IMR-90 (cell line): ENCODE measurements around the gene TBC1D12. TPM values are rescaled to one million over a fixed set of nuclear protein-coding genes. Genes with fewer than 3 reads are reported as not detected.
"Not testable (repeated sequence)": the region's sequence is repeated elsewhere in the genome, so short reads cannot be mapped to it uniquely, and the experiment has no call there.

Experiments used
- ATAC-seq: fragments of 200-7000 bp; cut with Tn5 transposase; 2 replicates; pipeline ENCODE4 v1.9.1; 2020; ENCODE audit warnings: low read depth, mild to moderate bottlenecking, moderate library complexity
- BruUV-seq: library from RNA; stranded (reverse); fragments of 400-500 nt; replicated peaks from 2 replicates; lab custom pipeline; 2021; lab: Mats Ljungman, UMichigan
- CTCF ChIA-PET: fragments of 300-600 bp; formaldehyde crosslinking; extraction: SDS; loops from one replicate; lab custom pipeline; 2021; ENCODE audit warnings: antibody characterized with exemption; lab: Yijun Ruan, JAX
- POLR2A ChIA-PET: fragments of 300-600 bp; sonication (Branson Sonifier 250); formaldehyde crosslinking; loops from one replicate; lab custom pipeline; 2022; ENCODE audit warnings: antibody characterized with exemption; ENCODE audit not compliant: unreplicated experiment; lab: Charles Lee
- DNase-seq: peaks from one replicate; pipeline ENCODE4 v3.0.0; 2013
- H2AFZ ChIP-seq: replicated peaks from 2 replicates; pipeline ENCODE3; 2013; ENCODE audit warnings: low read length, mild to moderate bottlenecking; ENCODE audit not compliant: poor library complexity
- H2AK5ac ChIP-seq: 2 replicates; pipeline ENCODE4 v1.6.1; 2013; ENCODE audit warnings: low read depth, low read length, inconsistent platforms
- H2AK9ac ChIP-seq: replicated peaks from 2 replicates; pipeline ENCODE3; 2013; ENCODE audit warnings: mild to moderate bottlenecking, low read depth, low read length, moderate library complexity; ENCODE audit not compliant: poor library complexity
- H2BK120ac ChIP-seq: 2 replicates; pipeline ENCODE4 v1.6.1; 2013; ENCODE audit warnings: low read depth, low read length, inconsistent platforms
- H2BK15ac ChIP-seq: 3 replicates; pipeline ENCODE4 v1.6.1; 2013; ENCODE audit warnings: low read depth, low read length, inconsistent platforms
- H2BK20ac ChIP-seq: 2 replicates; pipeline ENCODE4 v1.6.1; 2013; ENCODE audit warnings: low read depth, mild to moderate bottlenecking, inconsistent platforms, low read length, moderate library complexity
- H2BK5ac ChIP-seq: 2 replicates; pipeline ENCODE4 v1.6.1; 2013; ENCODE audit warnings: mild to moderate bottlenecking, low read depth, low read length, inconsistent platforms; ENCODE audit not compliant: poor library complexity, severe bottlenecking
- H3K14ac ChIP-seq: replicated peaks from 2 replicates; pipeline ENCODE4 v1.6.1; 2013; ENCODE audit warnings: low read depth, low read length, inconsistent platforms
- H3K18ac ChIP-seq: 2 replicates; pipeline ENCODE4 v1.6.1; 2013; ENCODE audit warnings: low read depth, low read length, control low read depth
- H3K23ac ChIP-seq: 2 replicates; pipeline ENCODE4 v1.6.1; 2013; ENCODE audit warnings: low read depth, low read length, inconsistent platforms
- H3K27ac ChIP-seq: 2 replicates; pipeline ENCODE4 v1.5.1; 2013; ENCODE audit warnings: mild to moderate bottlenecking, control low read depth, low read length; ENCODE audit not compliant: insufficient read depth
- H3K27me3 ChIP-seq: 2 replicates; pipeline ENCODE4 v1.6.1; 2013; ENCODE audit warnings: low read length; ENCODE audit not compliant: control insufficient read depth, insufficient read depth
- H3K36me3 ChIP-seq: 2 replicates; pipeline ENCODE4 v1.6.1; 2013; ENCODE audit warnings: low read length, mixed read lengths; ENCODE audit not compliant: control insufficient read depth, insufficient read depth
- H3K4ac ChIP-seq: 2 replicates; pipeline ENCODE4 v1.6.1; 2013; ENCODE audit warnings: low read depth, low read length, inconsistent platforms
- H3K4me1 ChIP-seq: 2 replicates; pipeline ENCODE4 v1.6.1; 2013; ENCODE audit warnings: low read length, mixed read lengths; ENCODE audit not compliant: control insufficient read depth, insufficient read depth
- H3K4me2 ChIP-seq: 2 replicates; pipeline ENCODE4 v1.6.1; 2013; ENCODE audit warnings: low read depth, mild to moderate bottlenecking, control low read depth, low read length, moderate library complexity
- H3K4me3 ChIP-seq: 2 replicates; pipeline ENCODE4 v1.5.1; 2013; ENCODE audit warnings: low read depth, mild to moderate bottlenecking, control low read depth, low read length, moderate library complexity; ENCODE audit not compliant: insufficient read depth
- H3K56ac ChIP-seq: 2 replicates; pipeline ENCODE4 v1.6.1; 2013; ENCODE audit warnings: low read length, inconsistent platforms; ENCODE audit not compliant: insufficient read depth; ENCODE audit errors: extremely low read depth
- H3K79me1 ChIP-seq, 2 experiments: 2 replicates each; pipeline ENCODE4 v1.6.1; 2013; ENCODE audit warnings: low read length in 2 of 2, inconsistent platforms in 1 of 2, low read depth in 1 of 2
- H3K9ac ChIP-seq: 2 replicates; pipeline ENCODE4 v1.6.1; 2013; ENCODE audit warnings: low read depth, low read length, control low read depth
- H3K9me1 ChIP-seq: 2 replicates; pipeline ENCODE4 v1.6.1; 2013; ENCODE audit warnings: low read length, inconsistent platforms; ENCODE audit not compliant: insufficient read depth
- H3K9me3 ChIP-seq: 2 replicates; pipeline ENCODE4 v1.6.1; 2013; ENCODE audit warnings: low read length; ENCODE audit not compliant: control insufficient read depth, insufficient read depth
- H4K20me1 ChIP-seq: 2 replicates; pipeline ENCODE4 v1.6.1; 2013; ENCODE audit warnings: low read length, inconsistent platforms; ENCODE audit not compliant: insufficient read depth
- H4K5ac ChIP-seq: 2 replicates; pipeline ENCODE4 v1.6.1; 2013; ENCODE audit warnings: mild to moderate bottlenecking, low read depth, low read length, control low read depth
- H4K8ac ChIP-seq, 2 experiments: 2 replicates each; pipeline ENCODE4 v1.6.1; 2013; ENCODE audit warnings: low read depth in 2 of 2, low read length in 2 of 2, control low read depth in 1 of 2, inconsistent platforms in 1 of 2
- H4K91ac ChIP-seq: 2 replicates; pipeline ENCODE4 v1.6.1; 2013; ENCODE audit warnings: low read depth, low read length, inconsistent platforms; ENCODE audit not compliant: insufficient read depth
- WGBS, 2 experiments: methylation state at CpG; one replicate each; pipeline versions ENCODE4 v1.1.5 to v1.1.7; 2013; ENCODE audit warnings: missing lambda C conversion rate in 2 of 2; ENCODE audit not compliant: insufficient read length in 1 of 2; ENCODE audit errors: extremely low coverage in 2 of 2; 5-methylcytosine and 5-hydroxymethylcytosine counted together
- dilution Hi-C: fragments of 300-500 bp; cut with HindIII; formaldehyde crosslinking; loops from one replicate; pipeline ENCODE4 v1.14.3; 2018; ENCODE audit warnings: low sequenced_read_pairs; ENCODE audit not compliant: unreplicated experiment
- in situ Hi-C: fragments of 300-500 bp; cut with MboI; formaldehyde crosslinking; loops from 3 replicates; pipeline ENCODE4 v1.14.3; 2019; ENCODE audit warnings: low sequenced_read_pairs, inconsistent platforms, mixed read lengths
- intact Hi-C: fragments of 100-400 bp; cut with micrococcal nuclease; formaldehyde crosslinking; loops from 2 replicates; pipeline ENCODE4 v1.10.0; 2022
- polyA plus RNA-seq, 3 experiments: library from polyadenylated mRNA; depleted of rRNA; stranded (reverse); fragments of >200 nt; gene quantifications; 2 replicates each; pipeline ENCODE4 v1.2.3, GENCODE V29; 2012; ENCODE audit warnings: low replicate concordance in 1 of 3
- total RNA-seq: library from RNA; depleted of rRNA; stranded (reverse); fragments of >200 nt; gene quantifications from 2 replicates; pipeline ENCODE4 v1.2.3, GENCODE V29; 2012

TBC1D12 gene
- total and polyA plus RNA-seq, 2 of the 4 experiments (the other 2 are of a cell fraction): 1.9 to 5.4 TPM

- H3K4me1 ChIP-seq, H3K9ac ChIP-seq, dilution Hi-C loops, H3K14ac ChIP-seq, H2BK120ac ChIP-seq, DNase-seq, H3K9me3 ChIP-seq, H4K20me1 ChIP-seq, H3K4me2 ChIP-seq, H4K8ac ChIP-seq, H3K9me1 ChIP-seq, H2AFZ ChIP-seq, ATAC-seq, H3K56ac ChIP-seq, H3K4me3 ChIP-seq, H4K5ac ChIP-seq, H3K23ac ChIP-seq, POLR2A ChIA-PET, H2BK5ac ChIP-seq, H3K36me3 ChIP-seq, H3K18ac ChIP-seq, H2BK20ac ChIP-seq, H4K91ac ChIP-seq, H2AK5ac ChIP-seq, CTCF ChIA-PET, H3K79me1 ChIP-seq, H3K27me3 ChIP-seq, H3K27ac ChIP-seq, BruUV-seq, H2BK15ac ChIP-seq, H2AK9ac ChIP-seq, in situ Hi-C loops, intact Hi-C loops, H3K4ac ChIP-seq: not testable (repeated sequence)
- WGBS, 2 experiments: no CpG with 5 or more reads among the region's 9 CpGs
These were observed 10.2 kb upstream of the TBC1D12 start for GRCh38 chr10:94392117-94392516.
